COLO668 (cell line): ENCODE data around the gene TMEM179.

Source experiments
- DNase-seq: peaks from one replicate; lab custom pipeline; 2025; ENCODE audit not compliant: unreplicated experiment; lab: John Stamatoyannopoulos, UW

TMEM179 gene

DNA sequence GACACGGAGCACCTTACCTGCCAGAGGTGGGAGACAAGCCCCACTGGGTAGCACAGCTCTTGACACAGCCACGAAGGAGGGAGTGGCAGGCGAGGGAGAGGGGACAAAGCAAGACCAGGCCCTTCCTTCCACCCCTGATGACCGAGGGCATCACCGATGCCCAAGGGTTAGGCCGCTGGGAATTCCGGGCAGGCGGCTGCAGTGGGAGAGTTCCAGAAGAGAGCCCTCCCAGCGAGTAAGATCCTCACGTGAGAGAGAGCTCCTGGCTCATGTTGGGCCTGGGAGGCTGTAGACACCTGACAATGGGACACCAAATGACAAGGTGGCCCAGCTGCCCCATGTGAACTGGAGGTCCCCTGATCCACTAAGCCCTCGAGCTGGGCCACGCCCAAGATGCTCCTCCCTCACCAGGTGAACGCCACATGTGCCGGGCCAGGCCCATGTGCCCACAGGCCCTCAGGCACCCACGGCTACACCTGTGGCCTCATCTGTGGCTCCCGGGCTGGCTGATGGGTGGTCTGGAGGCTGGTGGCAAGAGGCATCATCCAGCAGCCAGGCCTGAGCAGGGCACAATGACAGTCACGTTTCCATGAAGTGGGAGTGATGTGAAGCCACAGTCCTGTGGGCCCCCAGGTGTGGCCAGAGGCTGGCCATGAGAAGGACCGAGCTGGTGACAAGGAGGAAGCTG, 57.1 kb downstream of the TMEM179 start:
- DNase-seq: no peak

DNA sequence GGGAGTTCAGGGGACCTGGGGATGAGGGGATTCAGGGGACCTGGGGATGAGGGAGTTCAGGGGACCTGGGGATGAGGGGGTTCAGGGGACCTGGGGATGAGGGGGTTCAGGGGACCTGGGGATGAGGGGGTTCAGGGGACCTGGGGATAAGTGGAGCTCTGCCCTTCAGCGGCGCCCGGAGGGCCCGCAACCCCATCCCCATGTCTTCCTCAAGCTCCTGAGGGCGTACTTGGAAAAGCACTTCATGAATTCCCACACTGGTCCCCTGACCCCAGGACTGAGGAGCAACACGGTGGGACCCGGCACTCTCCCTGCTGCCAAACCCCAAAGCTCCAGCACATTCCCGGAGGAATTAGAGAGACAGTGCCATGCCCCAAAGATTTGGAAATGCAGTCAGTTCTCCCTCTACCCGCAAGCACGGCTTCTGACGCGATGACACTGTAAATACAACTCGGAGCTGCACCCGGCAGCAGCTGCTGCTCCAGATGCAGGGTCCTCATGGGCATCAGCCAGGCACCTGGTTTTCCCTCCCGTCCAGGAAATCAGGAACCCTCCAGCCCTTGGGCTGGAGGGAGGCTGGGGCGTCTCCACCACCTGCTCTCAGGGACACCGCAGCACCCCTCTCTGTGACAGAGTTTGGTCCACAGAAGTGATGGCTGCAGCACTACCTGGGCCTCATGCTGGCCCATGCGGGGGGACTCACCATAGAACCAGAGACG, 57.8 kb downstream of the TMEM179 start:
- DNase-seq: no peak

- DNase-seq: no peak
Measured at GRCh38 chr14:104545942-104546501, 58.5 kb downstream of the TMEM179 start.

DNA sequence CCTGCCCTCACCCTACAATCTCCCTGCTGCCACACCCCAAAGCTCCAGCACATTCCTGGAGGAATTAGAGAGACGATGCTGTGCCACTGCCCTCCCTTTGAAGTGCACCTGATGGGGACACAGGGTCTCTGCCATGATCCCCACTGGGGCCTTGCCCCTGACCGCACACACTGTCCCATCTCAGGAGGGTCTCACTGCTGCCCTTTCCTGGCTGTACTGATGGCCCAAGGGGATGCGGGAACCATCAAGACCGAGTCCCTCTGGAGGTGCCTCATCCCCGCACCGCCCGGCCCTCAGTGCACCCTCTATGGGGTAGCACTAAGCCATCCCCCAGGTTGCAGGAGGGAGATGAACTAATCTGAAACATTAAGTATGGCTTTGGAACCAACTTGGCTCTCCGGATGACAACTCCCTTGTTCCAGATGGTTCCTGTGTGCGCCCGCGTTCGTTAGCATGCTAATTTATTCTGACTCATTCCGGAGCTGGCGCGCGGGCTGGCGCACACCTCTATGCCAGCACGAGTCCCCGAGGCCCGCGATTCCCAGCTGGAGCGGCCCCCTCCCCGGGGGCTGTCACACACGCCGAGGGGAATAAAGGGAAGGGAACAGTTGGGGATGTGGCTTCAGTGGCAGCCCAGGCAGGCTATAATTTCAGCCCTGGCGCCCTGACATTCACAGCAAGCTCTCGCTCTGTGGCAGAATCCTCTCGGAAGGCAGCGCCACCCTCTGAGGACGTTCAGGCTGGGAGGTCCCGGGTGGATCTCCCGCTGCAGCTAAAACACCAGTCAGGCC, 59.2 kb downstream of the TMEM179 start:
- DNase-seq: no peak

DNA sequence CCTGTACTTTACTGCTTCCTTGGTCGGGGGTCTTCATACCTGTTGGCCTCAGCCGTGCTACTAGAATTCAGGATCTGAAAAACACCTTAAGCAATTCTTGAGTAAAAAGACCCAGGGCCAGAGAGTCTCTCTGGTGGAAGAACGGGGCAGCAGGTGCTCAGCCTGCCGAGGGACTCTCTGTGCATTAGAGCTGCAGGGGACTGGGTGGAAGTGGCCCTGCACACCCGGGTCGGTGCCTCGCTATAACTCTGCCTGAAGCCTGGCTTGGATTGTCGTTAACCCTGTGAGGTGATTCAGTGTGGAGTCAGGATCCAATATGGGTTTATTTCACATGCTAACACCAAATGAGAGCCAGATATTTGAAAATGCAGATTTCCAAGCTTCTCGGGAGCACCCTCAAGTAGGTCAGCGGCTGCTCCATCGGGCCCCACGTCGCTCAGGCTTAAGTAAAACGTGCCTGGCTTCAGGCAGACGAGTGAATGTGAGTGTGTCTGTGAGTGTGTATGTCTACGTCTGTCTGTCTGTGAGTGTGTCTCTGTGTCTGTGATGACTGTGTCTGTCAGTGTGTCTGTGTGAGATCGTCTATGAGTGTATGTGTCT, 60.1 kb downstream of the TMEM179 start:
- DNase-seq: no peak

DNA sequence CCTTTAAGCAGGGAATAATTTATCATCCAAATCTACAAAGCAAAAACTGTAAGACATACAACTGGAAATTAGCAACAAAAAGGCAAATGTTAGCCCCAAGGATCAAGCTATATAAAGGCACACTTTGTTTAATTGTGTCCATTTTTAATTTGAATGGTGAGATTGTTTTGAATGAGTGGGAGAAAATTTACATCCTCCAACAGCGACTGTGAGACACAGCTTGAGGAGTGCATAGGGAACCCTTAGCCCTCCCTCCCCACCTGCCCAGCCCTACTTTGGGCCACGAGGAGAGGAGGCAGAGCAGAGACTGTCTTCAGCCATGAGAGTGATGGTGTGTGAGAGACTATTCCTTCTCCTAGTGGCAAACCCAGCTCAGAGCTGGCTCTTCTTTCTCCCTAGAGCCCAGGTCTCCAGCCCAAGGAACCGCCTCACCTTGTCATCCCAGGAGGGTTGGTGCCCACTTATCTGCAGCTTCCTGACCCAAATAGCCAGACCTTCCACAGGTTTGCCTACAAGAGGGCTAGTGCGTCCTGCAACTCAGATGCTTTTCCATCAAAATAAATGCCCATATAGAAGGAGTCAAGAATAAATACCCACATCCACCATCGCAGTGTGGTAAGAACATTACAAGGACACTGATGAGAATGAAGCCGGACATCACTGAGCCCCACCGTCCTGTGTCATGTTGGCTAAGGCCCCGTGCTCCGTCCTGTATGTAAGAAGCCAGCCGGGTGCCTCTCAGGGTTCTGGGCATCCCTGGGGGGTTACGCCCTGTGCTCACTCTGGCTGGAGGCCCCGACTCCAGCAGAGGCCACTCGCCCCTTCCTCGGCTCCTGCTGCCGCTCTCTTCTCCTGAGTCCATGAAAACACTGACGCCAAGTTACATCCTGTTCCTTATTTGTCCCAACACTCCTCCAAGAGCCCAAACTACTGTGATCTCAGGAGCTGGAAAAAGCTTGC, 61.4 kb downstream of the TMEM179 start:
- no peak for DNase-seq

- no peak for DNase-seq
Measured at GRCh38 chr14:104541905-104542465, 62.6 kb downstream of the TMEM179 start.
